Esophagus squamous epithelium (tissue), 5 donors: ENCODE results near the gene METAP2. TPM values are rescaled to one million over a fixed set of nuclear protein-coding genes. Genes with fewer than 3 reads are reported as not detected.

Source experiments
- DNase-seq: peaks from one replicate; lab custom pipeline; 2025; lab: John Stamatoyannopoulos, UW
- H3K27ac ChIP-seq, 4 donors: fragments of 200-600 bp; sonication (generic); one replicate each; pipeline ENCODE4 v1.5.1; 2016 to 2019; ENCODE audit warnings: mild to moderate bottlenecking in 1 of 4
- H3K27me3 ChIP-seq, 4 donors: fragments of 200-600 bp; sonication (generic); 1 replicate in 3 of 4; 2 replicates in 1 of 4; pipeline versions ENCODE4 v1.5.1 to v1.6.0; 2017 to 2021; ENCODE audit warnings: antibody characterized with exemption in 1 of 4
- H3K36me3 ChIP-seq, 3 donors: fragments of 200-600 bp; sonication (generic); one replicate each; pipeline ENCODE4 v1.5.1; 2016 to 2019
- H3K4me1 ChIP-seq, 3 donors: fragments of 200-600 bp; sonication (generic); one replicate each; pipeline ENCODE4 v1.5.1; 2017 to 2019
- H3K4me3 ChIP-seq, 4 donors: fragments of 200-600 bp; sonication (generic); 1 replicate in 3 of 4; 2 replicates in 1 of 4; pipeline ENCODE4 v1.5.1; 2016 to 2019; ENCODE audit warnings: mild to moderate bottlenecking in 2 of 4, moderate library complexity in 1 of 4
- H3K9me3 ChIP-seq, 3 donors: fragments of 200-600 bp; sonication (generic); one replicate each; pipeline ENCODE4 v1.5.1; 2016 to 2019
- CTCF ChIP-seq, 6 experiments: fragments of 450-650 bp in 4 of 6; fragments of 200-600 bp in 2 of 6; sonication (generic) in 2 of 6; IDR thresholded peaks; one replicate each; pipeline ENCODE4 v1.5.1; 2016 to 2019; ENCODE audit warnings: antibody characterized with exemption in 6 of 6, mild to moderate bottlenecking in 4 of 6, moderate library complexity in 4 of 6
- POLR2A ChIP-seq, 4 donors: fragments of 450-650 bp; IDR thresholded peaks; one replicate each; pipeline ENCODE4 v1.6.1; 2017; ENCODE audit warnings: antibody characterized with exemption in 4 of 4, mild to moderate bottlenecking in 4 of 4, moderate library complexity in 3 of 4
- WGBS, 2 donors: methylation state at CpG; one replicate each; pipeline ENCODE4 v1.1.5; 2018; 5-methylcytosine and 5-hydroxymethylcytosine counted together
- intact Hi-C: fragments of 100-400 bp; cut with DNase I; formaldehyde crosslinking; loops from one replicate; pipeline ENCODE4 v1.15.0; 2022
- total RNA-seq, 4 donors: library from RNA; depleted of rRNA; stranded (reverse); fragments of >200 nt; gene quantifications; one replicate each; pipeline ENCODE4 v1.1.0, GENCODE V29; 2016
- donor health status: DM: yes; HTN: yes; CAD: no.

Gene METAP2
- total RNA-seq, 4 donors from 2014 or later, result 52.1 to 83.1 (median 62.1) TPM

- DNase-seq, result no peak
- H3K36me3 ChIP-seq, result no peaks in the 10 kb centered on the region
- H3K4me1 ChIP-seq, result peaks cover 0 to 15% (median 0%) of the 10 kb centered on the region in 3 donors
- H3K9me3 ChIP-seq, result no peaks in the 10 kb centered on the region
- no peak overlapping the region for H3K4me3 ChIP-seq
- H3K27ac ChIP-seq, result no peak overlapping the region
- intact Hi-C loops, result loop anchor here (5.0 kb wide), 1 partner anchor 416 kb away; no protein-coding TSS in a partner anchor
- no peaks in the 10 kb centered on the region for H3K27me3 ChIP-seq
- WGBS, 2 donors, result 46 to 48% methylated on average over 5 of the region's 5 CpGs
- TF ChIP-seq CTCF (IDR thresholded peaks at IDR 0.05) (no peak), POLR2A (IDR thresholded peaks at IDR 0.05) (no peak)
These were observed 58.9 kb downstream of the METAP2 start for GRCh38 chr12:95532851-95533250.

- TF ChIP-seq CTCF (IDR thresholded peaks at IDR 0.05) (no peak), POLR2A (IDR thresholded peaks at IDR 0.05) (no peak)
- Histone ChIP-seq H3K4me1 (peaks cover 0 to 15% (median 0%) of the 10 kb centered on the region in 3 donors), H3K9me3 (no peaks in the 10 kb centered on the region), H3K27me3 (no peaks in the 10 kb centered on the region), H3K36me3 (no peaks in the 10 kb centered on the region), H3K4me3 (no peak overlapping the region), H3K27ac (no peak overlapping the region)
- intact Hi-C loops, result loop anchor here (5.0 kb wide), 1 partner anchor 417 kb away; no protein-coding TSS in a partner anchor
- WGBS, 2 donors, result 65 to 66% methylated on average over 4 of the region's 4 CpGs
- DNase-seq, result no peak
These were observed 60.0 kb downstream of the METAP2 start for GRCh38 chr12:95533985-95534384.

DNA sequence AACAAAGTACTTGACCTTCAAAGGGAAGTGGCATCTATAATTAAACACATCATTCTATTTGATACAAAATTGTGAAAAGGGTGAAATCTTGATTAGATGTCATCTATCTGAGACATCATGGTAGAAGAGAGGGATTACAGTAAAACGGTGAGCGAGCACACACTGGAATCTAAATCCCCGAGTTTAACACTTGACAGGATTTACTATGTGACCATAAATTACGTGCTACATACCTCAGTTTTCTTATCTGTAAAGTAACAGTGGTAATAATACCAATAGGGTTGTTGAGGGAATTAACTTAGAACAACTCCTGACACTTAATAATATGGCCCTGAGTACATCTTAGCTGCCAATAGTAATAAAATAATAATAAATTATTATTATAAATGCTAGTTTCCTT is 64.1 kb downstream of the METAP2 start:
- Histone ChIP-seq H3K36me3 (no peaks in the 10 kb centered on the region), H3K4me3 (no peak overlapping the region), H3K27ac (no peak overlapping the region), H3K4me1 (peaks cover 0 to 10% (median 0%) of the 10 kb centered on the region in 3 donors), H3K9me3 (no peaks in the 10 kb centered on the region), H3K27me3 (no peaks in the 10 kb centered on the region)
- WGBS, 2 donors, result 74 to 82% methylated on average over 4 of the region's 4 CpGs
- intact Hi-C loops, result no loop called here
- no peak for DNase-seq
- TF ChIP-seq CTCF (IDR thresholded peaks at IDR 0.05) (no peak), POLR2A (IDR thresholded peaks at IDR 0.05) (no peak)

DNA sequence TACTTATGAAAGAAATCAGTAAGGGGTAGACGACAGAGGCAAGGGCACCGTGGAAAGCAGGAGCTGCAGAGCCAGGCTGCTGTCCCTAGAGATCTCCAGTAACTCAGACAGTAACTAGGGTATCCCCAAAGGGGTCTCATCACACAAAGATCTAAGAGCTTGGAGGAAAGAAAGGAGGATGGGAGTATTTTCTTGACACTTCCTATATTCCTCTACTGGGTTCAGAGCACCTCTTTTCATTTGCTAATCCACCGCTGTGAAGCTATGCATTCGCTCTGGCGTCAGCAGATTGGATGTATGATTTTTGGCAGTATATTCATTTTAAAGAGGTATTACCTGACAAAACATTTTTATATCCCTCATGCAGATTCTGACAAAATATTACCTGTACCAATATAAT is 64.7 kb downstream of the METAP2 start:
- Histone ChIP-seq H3K27me3 (no peaks in the 10 kb centered on the region), H3K4me1 (peaks cover 0 to 10% (median 0%) of the 10 kb centered on the region in 3 donors), H3K9me3 (no peaks in the 10 kb centered on the region), H3K4me3 (no peak overlapping the region), H3K36me3 (no peaks in the 10 kb centered on the region), H3K27ac (no peak overlapping the region)
- DNase-seq, result no peak
- 61 to 69% methylated on average over 5 of the region's 5 CpGs for WGBS, 2 donors
- no peak for TF ChIP-seq CTCF (IDR thresholded peaks at IDR 0.05)
- no peak for TF ChIP-seq POLR2A (IDR thresholded peaks at IDR 0.05)
- intact Hi-C loops, result no loop called here

GRCh38 chr12:95541436-95541835 is 67.5 kb downstream of the METAP2 start:
- 68 to 89% methylated on average over 7 of the region's 7 CpGs for WGBS, 2 donors
- no peak overlapping the region for H3K4me3 ChIP-seq
- no peaks in the 10 kb centered on the region for H3K27me3 ChIP-seq
- no peak overlapping the region for H3K27ac ChIP-seq
- DNase-seq, result no peak
- TF ChIP-seq CTCF (IDR thresholded peaks at IDR 0.05) (no peak), POLR2A (IDR thresholded peaks at IDR 0.05) (no peak)
- intact Hi-C loops, result no loop called here
- H3K9me3 ChIP-seq, result no peaks in the 10 kb centered on the region
- no peaks in the 10 kb centered on the region for H3K4me1 ChIP-seq
- H3K36me3 ChIP-seq, result no peaks in the 10 kb centered on the region
